Measurements from ENCODE around the gene EIF4E2. TPM values are rescaled to one million over a fixed set of nuclear protein-coding genes. Genes with fewer than 3 reads are reported as not detected.

Gene EIF4E2
- total and polyA plus RNA-seq, 2 donors (not counting 3 experiments of a cell fraction or from before 2014, with no cell fraction given), result 50.0 to 96.5 TPM

DNA sequence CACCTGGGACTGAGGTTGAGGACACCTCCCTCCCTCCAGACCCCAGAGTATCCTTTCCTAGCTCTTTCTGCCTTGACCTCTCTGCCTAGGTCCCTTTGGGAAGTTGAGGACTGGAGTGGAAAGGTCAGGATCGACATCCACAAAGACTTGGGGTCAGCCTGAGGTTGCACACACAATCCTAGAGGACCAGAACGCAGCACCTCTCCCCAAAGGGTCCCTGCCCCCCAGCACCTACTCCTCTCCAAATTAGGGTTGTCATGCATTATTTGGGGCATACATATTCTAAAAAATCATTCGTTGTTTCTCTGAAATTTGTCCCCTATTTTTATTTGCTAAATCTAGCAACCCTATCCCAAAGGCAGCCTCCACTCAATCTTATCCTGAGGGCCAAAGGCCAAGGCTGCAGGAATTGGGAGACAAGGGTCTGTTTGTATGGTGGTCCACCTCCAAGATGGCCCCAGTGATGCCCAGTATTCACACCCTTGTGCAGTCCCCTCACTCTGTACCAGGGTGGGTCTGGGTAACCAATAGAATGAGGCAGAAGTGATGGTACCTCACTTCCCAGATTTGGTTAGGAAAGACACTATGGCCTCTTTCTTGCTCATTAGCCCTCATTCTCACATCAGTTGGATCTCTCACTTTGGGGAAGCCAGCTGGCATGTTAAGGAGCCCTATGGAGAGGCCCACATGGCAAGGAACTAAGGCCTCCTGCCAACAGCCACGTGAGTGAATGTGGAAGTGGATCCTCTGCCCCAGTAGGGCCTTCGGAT lies 14.5 kb upstream of the EIF4E2 start:
- CTCF ChIA-PET, result no interaction called here
- H4K20me1 ChIP-seq (replicated peaks; ENCODE audit: control insufficient read depth, extremely low read depth, insufficient read depth, low read length), result no peaks in the 10 kb centered on the region
- H3K4me2 ChIP-seq (ENCODE audit: insufficient read depth, low read length), result no peak overlapping the region
- no peak overlapping the region for H2AFZ ChIP-seq (ENCODE audit: low read depth, low read length)
- FAIRE-seq, result no peak
- no peaks in the 10 kb centered on the region for H3K36me3 ChIP-seq (ENCODE audit: control insufficient read depth in 2 of 2, extremely low read depth in 1 of 2, insufficient read depth in 2 of 2, low read length in 2 of 2)
- H3K9me3 ChIP-seq (replicated peaks; ENCODE audit: control insufficient read depth, insufficient read depth, low read length), result no peaks in the 10 kb centered on the region
- TF ChIP-seq FOS (IDR thresholded peaks at IDR 0.05; ENCODE audit: borderline replicate concordance, insufficient read depth, low read length) (no peak), EZH2 (IDR thresholded peaks at IDR 0.05; ENCODE audit: borderline replicate concordance, low read depth, low read length, severe bottlenecking) (no peak), POLR2A (IDR thresholded peaks at IDR 0.05; ENCODE audit: low read depth, low read length) (no peak), JUN (IDR thresholded peaks at IDR 0.05; ENCODE audit: borderline replicate concordance, insufficient read depth, insufficient read length, low read depth) (no peak), POLR2AphosphoS5 (IDR thresholded peaks at IDR 0.05; ENCODE audit: insufficient read depth, low read depth, low read length) (no peak), GATA2 (IDR thresholded peaks at IDR 0.05; ENCODE audit: insufficient read depth, insufficient read length, low read depth, low read length) (no peak), MYC (IDR thresholded peaks at IDR 0.05; ENCODE audit: low read depth, low read length) (no peak)
- TF ChIP-seq, protein P1, sequence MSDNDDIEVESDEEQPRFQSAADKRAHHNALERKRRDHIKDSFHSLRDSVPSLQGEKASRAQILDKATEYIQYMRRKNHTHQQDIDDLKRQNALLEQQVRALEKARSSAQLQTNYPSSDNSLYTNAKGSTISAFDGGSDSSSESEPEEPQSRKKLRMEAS (IDR thresholded peaks at IDR 0.05; ENCODE audit: insufficient read depth, insufficient read length), result no peak
- TF ChIP-seq, protein P2, sequence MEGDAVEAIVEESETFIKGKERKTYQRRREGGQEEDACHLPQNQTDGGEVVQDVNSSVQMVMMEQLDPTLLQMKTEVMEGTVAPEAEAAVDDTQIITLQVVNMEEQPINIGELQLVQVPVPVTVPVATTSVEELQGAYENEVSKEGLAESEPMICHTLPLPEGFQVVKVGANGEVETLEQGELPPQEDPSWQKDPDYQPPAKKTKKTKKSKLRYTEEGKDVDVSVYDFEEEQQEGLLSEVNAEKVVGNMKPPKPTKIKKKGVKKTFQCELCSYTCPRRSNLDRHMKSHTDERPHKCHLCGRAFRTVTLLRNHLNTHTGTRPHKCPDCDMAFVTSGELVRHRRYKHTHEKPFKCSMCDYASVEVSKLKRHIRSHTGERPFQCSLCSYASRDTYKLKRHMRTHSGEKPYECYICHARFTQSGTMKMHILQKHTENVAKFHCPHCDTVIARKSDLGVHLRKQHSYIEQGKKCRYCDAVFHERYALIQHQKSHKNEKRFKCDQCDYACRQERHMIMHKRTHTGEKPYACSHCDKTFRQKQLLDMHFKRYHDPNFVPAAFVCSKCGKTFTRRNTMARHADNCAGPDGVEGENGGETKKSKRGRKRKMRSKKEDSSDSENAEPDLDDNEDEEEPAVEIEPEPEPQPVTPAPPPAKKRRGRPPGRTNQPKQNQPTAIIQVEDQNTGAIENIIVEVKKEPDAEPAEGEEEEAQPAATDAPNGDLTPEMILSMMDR (IDR thresholded peaks at IDR 0.05; ENCODE audit: extremely low read depth in 1 of 2, insufficient read depth in 1 of 2, low read depth in 1 of 2, low read length in 2 of 2), result no peak
- no peaks in the 10 kb centered on the region for H3K79me2 ChIP-seq (ENCODE audit: control insufficient read depth, insufficient read depth, low read length)
- H3K9me1 ChIP-seq (replicated peaks; ENCODE audit: control insufficient read depth, extremely low read depth, insufficient read depth, low read length), result no peaks in the 10 kb centered on the region
- no peak overlapping the region for H3K4me3 ChIP-seq (replicated peaks in 1 of 3; ENCODE audit: insufficient read depth in 1 of 3, low read depth in 1 of 3, low read length in 3 of 3)
- intact Hi-C loops (cut with micrococcal nuclease) (no loop called here), dilution Hi-C loops (cut with MboI; ENCODE audit: extremely low pct_ligation_motif_present, low sequenced_read_pairs) (no loop called here)
- DNase-seq (ENCODE audit: low read depth, low spot score), result no peak
- no peak overlapping the region for H3K9ac ChIP-seq (replicated peaks; ENCODE audit: extremely low read depth, insufficient read depth, low read length)
- H3K4me1 ChIP-seq (ENCODE audit: control insufficient read depth, extremely low read depth, insufficient read depth, low read length), result no peaks in the 10 kb centered on the region
- H3K27me3 ChIP-seq (ENCODE audit: control insufficient read depth in 2 of 2, insufficient read depth in 2 of 2, low read length in 2 of 2), result no peaks in the 10 kb centered on the region
- POLR2A ChIA-PET, result no interaction called here
- BruUV-seq (replicated peaks), result no TSS peak
- H3K27ac ChIP-seq (ENCODE audit: insufficient read depth, low read depth, low read length), result no peak overlapping the region

Measured in endothelial cell of umbilical vein (primary cell).